A673 (cell line): ENCODE data around the gene SAMD15. TPM values are rescaled to one million over a fixed set of nuclear protein-coding genes. Genes with fewer than 3 reads are reported as not detected.

Experiments used
- BruUV-seq: library from RNA; stranded (reverse); fragments of 400-500 nt; replicated peaks from 2 replicates; lab custom pipeline; 2021; lab: Mats Ljungman, UMichigan
- CTCF ChIA-PET: fragments of 300-600 bp; sonication (Branson Sonifier 250); formaldehyde crosslinking; loops from one replicate; lab custom pipeline; 2022; ENCODE audit warnings: antibody characterized with exemption; lab: Charles Lee
- POLR2A ChIA-PET: fragments of 300-600 bp; sonication (Branson Sonifier 250); formaldehyde crosslinking; loops from one replicate; lab custom pipeline; 2022; ENCODE audit warnings: antibody characterized with exemption; ENCODE audit not compliant: low non-redundant PET; lab: Charles Lee
- DNase-seq: peaks from one replicate; pipeline ENCODE4 v3.0.0-alpha.2; 2015; ENCODE audit warnings: low spot score
- H3K27ac ChIP-seq: fragments of 200-600 bp; sonication (generic); 2 replicates; pipeline ENCODE4 v1.5.1; 2016; ENCODE audit warnings: mixed run types, low read depth, mild to moderate bottlenecking, mixed read lengths, antibody characterized with exemption, low read length; ENCODE audit not compliant: poor library complexity, severe bottlenecking
- H3K27me3 ChIP-seq: fragments of 200-600 bp; sonication (generic); replicated peaks from 2 replicates; pipeline ENCODE4 v1.6.1; 2017; ENCODE audit warnings: mixed run types, low read depth, mild to moderate bottlenecking, mixed read lengths, antibody characterized with exemption, low read length; ENCODE audit not compliant: insufficient read depth, poor library complexity
- H3K36me3 ChIP-seq: fragments of 200-600 bp; sonication (generic); 2 replicates; pipeline ENCODE4 v1.6.1; 2016; ENCODE audit warnings: mixed run types, mild to moderate bottlenecking, mixed read lengths, antibody characterized with exemption, low read length; ENCODE audit not compliant: insufficient read depth, poor library complexity, severe bottlenecking
- H3K4me1 ChIP-seq: fragments of 200-600 bp; sonication (generic); 2 replicates; pipeline ENCODE4 v1.6.1; 2017; ENCODE audit warnings: mixed run types, mild to moderate bottlenecking, mixed read lengths, antibody characterized with exemption, low read length; ENCODE audit not compliant: insufficient read depth, poor library complexity, severe bottlenecking
- H3K4me3 ChIP-seq: fragments of 200-600 bp; sonication (generic); 2 replicates; pipeline ENCODE4 v1.5.1; 2016; ENCODE audit warnings: low read depth, mixed run types, mild to moderate bottlenecking, mixed read lengths, low read length; ENCODE audit not compliant: poor library complexity, severe bottlenecking
- H3K9me3 ChIP-seq: fragments of 200-600 bp; sonication (generic); 2 replicates; pipeline ENCODE4 v1.6.1; 2016; ENCODE audit warnings: mixed run types, low read depth, mild to moderate bottlenecking, mixed read lengths, antibody characterized with exemption, low read length; ENCODE audit not compliant: poor library complexity, severe bottlenecking
- CTCF ChIP-seq: fragments of 300-800, 200-600 bp; sonication (generic); conservative IDR thresholded peaks from 2 replicates; pipeline ENCODE4 v1.5.1; 2017; ENCODE audit warnings: low read depth, mild to moderate bottlenecking, antibody characterized with exemption, low read length, moderate library complexity, mixed read lengths
- EZH2 ChIP-seq: fragments of 200-600 bp; sonication (generic); IDR thresholded peaks from 2 replicates; pipeline ENCODE4 v1.6.1; 2017; ENCODE audit warnings: borderline replicate concordance, low read depth, mild to moderate bottlenecking, mixed read lengths, antibody characterized with exemption, low read length; ENCODE audit not compliant: poor library complexity, severe bottlenecking
- intact Hi-C: fragments of 100-400 bp; cut with micrococcal nuclease; formaldehyde crosslinking; loops from one replicate; pipeline ENCODE4 v1.10.0; 2022; ENCODE audit not compliant: unreplicated experiment
- total RNA-seq: library from RNA; stranded (reverse); gene quantifications from 2 replicates; pipeline ENCODE4 v1.2.3, GENCODE V29; 2021

Gene SAMD15
- total RNA-seq, 1 experiment from 2014 or later, result 2.4 TPM

DNA sequence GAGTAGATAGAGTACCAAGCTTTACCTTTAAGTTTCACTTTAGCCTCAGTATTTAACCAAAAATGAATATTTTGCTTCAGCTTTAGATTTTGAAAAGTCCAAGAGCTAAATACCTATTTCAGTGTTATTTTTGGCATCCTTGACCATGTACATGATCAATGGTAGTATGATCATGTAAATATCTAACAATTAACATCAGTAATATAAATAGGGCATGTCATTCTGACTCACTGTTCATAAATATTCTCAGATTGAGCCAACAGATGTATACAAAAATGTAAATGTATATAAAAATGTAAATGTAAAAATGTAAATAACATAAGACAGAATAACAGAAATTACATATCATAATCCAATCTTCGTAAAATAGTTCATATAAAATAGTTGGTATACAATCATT, 61.4 kb downstream of the SAMD15 start:
- no peaks in the 10 kb centered on the region for H3K9me3 ChIP-seq
- H3K27ac ChIP-seq, result no peak overlapping the region
- peaks cover 24% of the 10 kb centered on the region for H3K36me3 ChIP-seq
- BruUV-seq, result no TSS peak
- H3K4me3 ChIP-seq, result no peak overlapping the region
- no peaks in the 10 kb centered on the region for H3K4me1 ChIP-seq
- CTCF ChIA-PET, result no interaction called here
- no peaks in the 10 kb centered on the region for H3K27me3 ChIP-seq
- TF ChIP-seq EZH2, result no peak
- no peak for TF ChIP-seq CTCF
- POLR2A ChIA-PET, result interaction anchor here (0.6 kb wide), 1 partner anchor 414 kb away, joined by 4 read pairs; no protein-coding TSS in a partner anchor
- DNase-seq, result no peak
- intact Hi-C loops, result no loop called here

DNA sequence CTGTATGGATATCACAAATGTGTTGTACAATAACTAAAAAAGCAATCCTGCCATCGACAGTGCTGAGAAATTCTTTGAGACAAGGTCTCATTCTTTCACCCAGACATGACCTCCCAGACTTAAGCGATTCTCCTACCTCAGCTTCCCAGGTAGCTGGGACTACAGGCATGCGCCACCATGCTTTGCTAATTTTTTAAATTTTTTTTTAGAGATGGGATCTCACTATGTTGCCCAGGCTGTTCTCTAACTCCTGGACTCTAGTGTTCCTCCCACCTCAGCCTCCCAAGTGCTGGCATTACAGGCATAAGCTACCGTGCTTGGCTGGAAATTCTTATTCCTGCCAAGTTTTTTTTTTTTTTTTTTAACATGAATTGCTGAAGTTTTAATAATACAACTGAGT, 62.7 kb downstream of the SAMD15 start:
- Histone ChIP-seq H3K9me3 (no peaks in the 10 kb centered on the region), H3K27me3 (no peaks in the 10 kb centered on the region), H3K4me3 (no peak overlapping the region), H3K4me1 (no peaks in the 10 kb centered on the region), H3K36me3 (peaks cover 20% of the 10 kb centered on the region), H3K27ac (no peak overlapping the region)
- TF ChIP-seq EZH2, result no peak
- TF ChIP-seq CTCF, result no peak
- CTCF ChIA-PET, result no interaction called here
- no peak for DNase-seq
- POLR2A ChIA-PET, result no interaction called here
- BruUV-seq, result no TSS peak
- intact Hi-C loops, result no loop called here

Other genes starting within 250 kb of the SAMD15 start
- gene ZDHHC22, start 235.6 kb upstream of the SAMD15 start, total RNA-seq, result 0.09 and 0.60 TPM in 2 replicates
- 0.13 and 0.22 TPM in 2 replicates for gene TMEM63C, start 195.6 kb upstream of the SAMD15 start, total RNA-seq
- not detected in 2 replicates for gene NGB, start 106.2 kb upstream of the SAMD15 start, total RNA-seq
- gene POMT2, start 56.5 kb upstream of the SAMD15 start, total RNA-seq, result 49.5 and 55.6 TPM in 2 replicates
- gene GSTZ1, start 56.3 kb upstream of the SAMD15 start, total RNA-seq, result 12.7 and 18.5 TPM in 2 replicates
- 21.0 and 22.8 TPM in 2 replicates for gene TMED8, start 285 bp upstream of the SAMD15 start, total RNA-seq
- 0.58 and 1.0 TPM in 2 replicates for gene NOXRED1, start 46.1 kb downstream of the SAMD15 start, total RNA-seq
- gene VIPAS39, start 80.2 kb downstream of the SAMD15 start, total RNA-seq, result 16.7 and 19.8 TPM in 2 replicates
- 276 and 375 TPM in 2 replicates for gene AHSA1, start 80.7 kb downstream of the SAMD15 start, total RNA-seq
- 4.3 and 5.1 TPM in 2 replicates for gene ISM2, start 121.4 kb downstream of the SAMD15 start, total RNA-seq
- gene SPTLC2, start 239.3 kb downstream of the SAMD15 start, total RNA-seq, result 17.3 and 19.0 TPM in 2 replicates